C4-2B (cell line): Measurements from ENCODE around the gene SMIM22.

ENCODE experiments used
- H3K27ac ChIP-seq: fragments of 450-650 bp; 2 replicates; pipeline ENCODE4 v1.5.1; 2017
- ZFX ChIP-seq: fragments of 450-650 bp; IDR thresholded peaks from 2 replicates; pipeline ENCODE4 v1.6.1; 2017
- TF ChIP-seq, protein P1 (sequence below): fragments of 450-650 bp; conservative IDR thresholded peaks from 2 replicates; pipeline ENCODE4 v1.5.1; 2017; ENCODE audit warnings: mild to moderate bottlenecking

SMIM22 gene

GRCh38 chr16:4803898-4804762, 9.0 kb downstream of the SMIM22 start:
- H3K27ac ChIP-seq = no peak overlapping the region
- TF ChIP-seq ZFX = no peak
- TF ChIP-seq, protein P1, sequence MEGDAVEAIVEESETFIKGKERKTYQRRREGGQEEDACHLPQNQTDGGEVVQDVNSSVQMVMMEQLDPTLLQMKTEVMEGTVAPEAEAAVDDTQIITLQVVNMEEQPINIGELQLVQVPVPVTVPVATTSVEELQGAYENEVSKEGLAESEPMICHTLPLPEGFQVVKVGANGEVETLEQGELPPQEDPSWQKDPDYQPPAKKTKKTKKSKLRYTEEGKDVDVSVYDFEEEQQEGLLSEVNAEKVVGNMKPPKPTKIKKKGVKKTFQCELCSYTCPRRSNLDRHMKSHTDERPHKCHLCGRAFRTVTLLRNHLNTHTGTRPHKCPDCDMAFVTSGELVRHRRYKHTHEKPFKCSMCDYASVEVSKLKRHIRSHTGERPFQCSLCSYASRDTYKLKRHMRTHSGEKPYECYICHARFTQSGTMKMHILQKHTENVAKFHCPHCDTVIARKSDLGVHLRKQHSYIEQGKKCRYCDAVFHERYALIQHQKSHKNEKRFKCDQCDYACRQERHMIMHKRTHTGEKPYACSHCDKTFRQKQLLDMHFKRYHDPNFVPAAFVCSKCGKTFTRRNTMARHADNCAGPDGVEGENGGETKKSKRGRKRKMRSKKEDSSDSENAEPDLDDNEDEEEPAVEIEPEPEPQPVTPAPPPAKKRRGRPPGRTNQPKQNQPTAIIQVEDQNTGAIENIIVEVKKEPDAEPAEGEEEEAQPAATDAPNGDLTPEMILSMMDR = no peak

DNA sequence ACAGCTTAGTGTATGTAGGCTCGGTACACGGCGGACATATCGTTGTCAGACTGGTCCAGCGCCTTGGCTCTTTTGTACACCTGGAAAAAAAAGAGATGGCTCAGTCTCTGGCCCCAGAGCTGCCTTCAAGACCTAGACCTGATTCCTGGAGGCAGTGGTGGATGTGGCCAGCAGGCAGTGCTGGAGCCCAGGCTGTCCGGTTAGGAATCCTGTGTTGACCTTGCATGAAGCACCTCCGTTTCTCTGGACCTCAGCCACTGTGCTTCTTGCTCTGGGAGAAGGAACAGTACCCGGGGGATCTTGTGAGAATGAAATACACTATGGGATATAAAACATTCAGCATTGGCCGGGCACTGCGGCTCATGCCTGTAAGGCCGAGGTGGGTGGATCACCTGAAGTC, 10.1 kb downstream of the SMIM22 start:
- TF ChIP-seq, protein P1 = no peak
- no peak for TF ChIP-seq ZFX
- no peak overlapping the region for H3K27ac ChIP-seq

DNA sequence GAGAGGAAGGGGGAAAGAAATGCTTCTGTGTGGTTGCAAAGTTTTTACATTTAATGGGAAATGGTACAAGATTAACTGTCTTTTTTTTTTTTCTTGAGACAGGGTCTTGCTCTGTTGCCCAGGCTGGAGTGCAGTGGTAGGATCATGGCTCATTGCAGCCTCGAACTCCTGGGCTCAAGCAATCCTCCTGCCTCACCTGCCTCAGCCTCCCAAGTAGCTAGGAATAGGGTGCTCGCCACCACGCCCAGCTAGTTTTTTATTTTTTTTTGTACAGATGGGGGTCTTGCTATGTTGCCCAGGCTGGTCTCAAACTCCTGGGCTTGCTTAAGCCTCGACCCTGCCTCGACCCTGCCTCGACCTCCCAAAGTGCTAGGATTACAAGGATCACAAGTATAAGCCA, 11.1 kb downstream of the SMIM22 start:
- TF ChIP-seq, protein P1 = no peak
- no peak for TF ChIP-seq ZFX
- no peak overlapping the region for H3K27ac ChIP-seq

- H3K27ac ChIP-seq = no peak overlapping the region
- no peak for TF ChIP-seq ZFX
- TF ChIP-seq, protein P1 = no peak
These were observed 16.1 kb downstream of the SMIM22 start for GRCh38 chr16:4811242-4811641.

- no peak overlapping the region for H3K27ac ChIP-seq
- TF ChIP-seq, protein P1 = no peak
- TF ChIP-seq ZFX = no peak
These were observed 16.6 kb downstream of the SMIM22 start for GRCh38 chr16:4811773-4812172.

- TF ChIP-seq, protein P1 = no peak
- H3K27ac ChIP-seq = no peak overlapping the region
These were observed 18.3 kb downstream of the SMIM22 start for GRCh38 chr16:4813251-4814003.

- no peak for TF ChIP-seq ZFX
- TF ChIP-seq, protein P1 = no peak
- H3K27ac ChIP-seq = no peak overlapping the region
These were observed 18.9 kb downstream of the SMIM22 start for GRCh38 chr16:4814046-4814445.
